HepG2 (cell line): ENCODE results near the gene FITM1. TPM values are rescaled to one million over a fixed set of nuclear protein-coding genes. Genes with fewer than 3 reads are reported as not detected.

Source experiments
- CBX5 ChIP-seq: sonication (generic); formaldehyde crosslinking; IDR thresholded peaks from 2 replicates; pipeline ENCODE4 v1.4.0; 2020; ENCODE audit warnings: missing genetic modification reagents, borderline replicate concordance
- RFXANK ChIP-seq: IDR thresholded peaks from 2 replicates; pipeline ENCODE4 v1.6.1; 2016
- SETDB1 ChIP-seq: sonication (generic); formaldehyde crosslinking; IDR thresholded peaks from 2 replicates; pipeline ENCODE4 v1.5.1; 2020; ENCODE audit warnings: missing genetic modification reagents, mild to moderate bottlenecking, borderline replicate concordance
- SKI ChIP-seq: fragments of 450-650 bp; IDR thresholded peaks from one replicate; pipeline ENCODE4 v1.6.1; 2018; ENCODE audit warnings: mild to moderate bottlenecking; ENCODE audit not compliant: partially characterized antibody
- ZKSCAN5 ChIP-seq: sonication (generic); formaldehyde crosslinking; IDR thresholded peaks from 2 replicates; pipeline ENCODE4 v1.5.1; 2020; ENCODE audit warnings: mild to moderate bottlenecking, missing genetic modification reagents
- ZNF556 ChIP-seq: sonication (generic); formaldehyde crosslinking; IDR thresholded peaks from 2 replicates; pipeline ENCODE4 v1.4.0; 2020; ENCODE audit warnings: mild to moderate bottlenecking, missing genetic modification reagents, borderline replicate concordance
- ZNF83 ChIP-seq: sonication (generic); formaldehyde crosslinking; IDR thresholded peaks from 2 replicates; pipeline ENCODE4 v1.4.0; 2020; ENCODE audit warnings: missing genetic modification reagents, mild to moderate bottlenecking, borderline replicate concordance
- polyA plus RNA-seq, 8 experiments: library from polyadenylated mRNA; depleted of rRNA in 3 of 8; stranded (reverse) in 7 of 8; unstranded in 1 of 8; fragments of >200 nt; fragmentation: Illumina TruSeq in 4 of 8; extraction: Trizol in 4 of 8; gene quantifications; 2 replicates each; pipeline versions ENCODE4 v1.2.1 to v1.2.3, GENCODE V29; 2011 to 2016; ENCODE audit warnings: low read depth in 4 of 8, missing spikeins in 1 of 8, mixed read lengths in 1 of 8; ENCODE audit not compliant: insufficient read depth in 1 of 8
- total RNA-seq, 5 experiments: library from RNA; depleted of rRNA; stranded (reverse); fragments of >200 nt; fragmentation: Illumina TruSeq; extraction: Trizol; gene quantifications; 2 replicates each; pipeline ENCODE4 v1.2.3, GENCODE V29; 2016; ENCODE audit warnings: low read depth in 1 of 5
- TF ChIP-seq, protein P1 (sequence below): sonication (generic); formaldehyde crosslinking; IDR thresholded peaks from 2 replicates; pipeline ENCODE4 v1.5.1; 2020; ENCODE audit warnings: mild to moderate bottlenecking, moderate library complexity, missing genetic modification reagents
- TF ChIP-seq, protein P2 (sequence below): sonication (generic); formaldehyde crosslinking; IDR thresholded peaks from 2 replicates; pipeline ENCODE4 v1.5.1; 2020; ENCODE audit warnings: mild to moderate bottlenecking, missing genetic modification reagents, moderate library complexity
- TF ChIP-seq, protein P3 (sequence below): IDR thresholded peaks from 2 replicates; pipeline ENCODE4 v1.6.1; 2016; ENCODE audit warnings: mild to moderate bottlenecking
- TF ChIP-seq, protein P4 (sequence below): sonication (generic); formaldehyde crosslinking; IDR thresholded peaks from 2 replicates; pipeline ENCODE4 v1.4.0; 2020; ENCODE audit warnings: mild to moderate bottlenecking, missing genetic modification reagents
- TF ChIP-seq, protein P5 (sequence below): fragments of 450-650 bp; IDR thresholded peaks from 2 replicates; pipeline ENCODE4 v1.6.1; 2017; ENCODE audit warnings: mild to moderate bottlenecking
- TF ChIP-seq, protein P6 (sequence below): conservative IDR thresholded peaks from 2 replicates; pipeline ENCODE4 v1.6.1; 2018; ENCODE audit warnings: missing genetic modification reagents
- TF ChIP-seq, protein P7 (sequence below): sonication (generic); formaldehyde crosslinking; IDR thresholded peaks from 2 replicates; pipeline ENCODE4 v1.4.0; 2020; ENCODE audit warnings: missing genetic modification reagents, borderline replicate concordance

Gene FITM1
- total and polyA plus RNA-seq, 2 of the 13 experiments (the other 11 are each of a cell fraction or from before 2014, with no cell fraction given): 2.7 to 5.8 TPM

DNA sequence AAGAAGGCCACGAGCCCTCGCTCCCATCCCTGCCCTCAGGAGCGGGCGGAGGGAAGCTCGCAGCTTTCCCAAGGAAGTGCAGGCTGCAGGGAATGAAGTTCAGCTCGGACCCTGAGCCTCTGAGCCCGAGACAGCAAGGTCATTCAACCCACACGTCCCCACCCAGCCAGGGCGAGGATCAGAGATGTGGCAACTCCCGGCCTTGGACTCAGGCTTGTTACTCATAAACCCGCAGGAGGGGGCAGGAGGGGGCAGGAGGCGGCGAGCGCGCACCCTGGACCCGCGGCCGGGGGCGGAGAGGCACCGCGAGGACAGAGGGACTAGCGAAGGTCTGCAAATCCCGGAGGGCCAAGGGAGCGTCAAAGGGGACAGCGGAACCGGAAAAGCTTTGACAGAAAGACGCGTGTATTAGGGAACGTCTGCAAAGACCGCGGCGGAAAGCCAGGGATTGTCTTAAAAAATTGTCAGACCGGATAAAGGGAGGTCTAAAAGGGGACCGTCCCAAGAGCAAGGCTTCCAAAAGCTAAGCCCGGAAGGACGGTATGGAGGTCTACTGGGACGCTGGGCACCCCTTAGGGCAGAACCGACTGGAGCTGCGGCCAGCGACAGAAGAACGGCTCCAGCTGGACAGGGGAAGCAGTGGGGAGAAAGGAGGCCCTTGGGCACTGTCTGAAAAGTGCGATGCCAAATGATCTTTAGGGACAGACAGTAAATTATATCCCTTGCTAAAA lies 16.5 kb upstream of the FITM1 start (continued):
- TF ChIP-seq ZNF83 (CRISPR knock-in tag) (no peak; the same call in none of the 2 replicates), RFXANK (peak; percentile 95), ZNF556 (CRISPR knock-in tag) (peak; percentile 100), ZKSCAN5 (0 out of 2 replicates have a peak, but pooled peaks have one; percentile 12), SETDB1 (CRISPR knock-in tag) (no peak), SKI (peak; percentile 97), CBX5 (CRISPR knock-in tag) (peak; percentile 99)
- TF ChIP-seq, protein P1, sequence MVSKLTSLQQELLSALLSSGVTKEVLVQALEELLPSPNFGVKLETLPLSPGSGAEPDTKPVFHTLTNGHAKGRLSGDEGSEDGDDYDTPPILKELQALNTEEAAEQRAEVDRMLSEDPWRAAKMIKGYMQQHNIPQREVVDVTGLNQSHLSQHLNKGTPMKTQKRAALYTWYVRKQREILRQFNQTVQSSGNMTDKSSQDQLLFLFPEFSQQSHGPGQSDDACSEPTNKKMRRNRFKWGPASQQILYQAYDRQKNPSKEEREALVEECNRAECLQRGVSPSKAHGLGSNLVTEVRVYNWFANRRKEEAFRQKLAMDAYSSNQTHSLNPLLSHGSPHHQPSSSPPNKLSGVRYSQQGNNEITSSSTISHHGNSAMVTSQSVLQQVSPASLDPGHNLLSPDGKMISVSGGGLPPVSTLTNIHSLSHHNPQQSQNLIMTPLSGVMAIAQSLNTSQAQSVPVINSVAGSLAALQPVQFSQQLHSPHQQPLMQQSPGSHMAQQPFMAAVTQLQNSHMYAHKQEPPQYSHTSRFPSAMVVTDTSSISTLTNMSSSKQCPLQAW (CRISPR knock-in tag): peak; percentile 100
- TF ChIP-seq, protein P2, sequence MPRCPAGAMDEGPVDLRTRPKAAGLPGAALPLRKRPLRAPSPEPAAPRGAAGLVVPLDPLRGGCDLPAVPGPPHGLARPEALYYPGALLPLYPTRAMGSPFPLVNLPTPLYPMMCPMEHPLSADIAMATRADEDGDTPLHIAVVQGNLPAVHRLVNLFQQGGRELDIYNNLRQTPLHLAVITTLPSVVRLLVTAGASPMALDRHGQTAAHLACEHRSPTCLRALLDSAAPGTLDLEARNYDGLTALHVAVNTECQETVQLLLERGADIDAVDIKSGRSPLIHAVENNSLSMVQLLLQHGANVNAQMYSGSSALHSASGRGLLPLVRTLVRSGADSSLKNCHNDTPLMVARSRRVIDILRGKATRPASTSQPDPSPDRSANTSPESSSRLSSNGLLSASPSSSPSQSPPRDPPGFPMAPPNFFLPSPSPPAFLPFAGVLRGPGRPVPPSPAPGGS: peak; percentile 63
- TF ChIP-seq, protein P3, sequence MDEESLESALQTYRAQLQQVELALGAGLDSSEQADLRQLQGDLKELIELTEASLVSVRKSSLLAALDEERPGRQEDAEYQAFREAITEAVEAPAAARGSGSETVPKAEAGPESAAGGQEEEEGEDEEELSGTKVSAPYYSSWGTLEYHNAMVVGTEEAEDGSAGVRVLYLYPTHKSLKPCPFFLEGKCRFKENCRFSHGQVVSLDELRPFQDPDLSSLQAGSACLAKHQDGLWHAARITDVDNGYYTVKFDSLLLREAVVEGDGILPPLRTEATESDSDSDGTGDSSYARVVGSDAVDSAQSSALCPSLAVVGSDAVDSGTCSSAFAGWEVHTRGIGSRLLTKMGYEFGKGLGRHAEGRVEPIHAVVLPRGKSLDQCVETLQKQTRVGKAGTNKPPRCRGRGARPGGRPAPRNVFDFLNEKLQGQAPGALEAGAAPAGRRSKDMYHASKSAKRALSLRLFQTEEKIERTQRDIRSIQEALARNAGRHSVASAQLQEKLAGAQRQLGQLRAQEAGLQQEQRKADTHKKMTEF: peak; percentile 99
- TF ChIP-seq, protein P4, sequence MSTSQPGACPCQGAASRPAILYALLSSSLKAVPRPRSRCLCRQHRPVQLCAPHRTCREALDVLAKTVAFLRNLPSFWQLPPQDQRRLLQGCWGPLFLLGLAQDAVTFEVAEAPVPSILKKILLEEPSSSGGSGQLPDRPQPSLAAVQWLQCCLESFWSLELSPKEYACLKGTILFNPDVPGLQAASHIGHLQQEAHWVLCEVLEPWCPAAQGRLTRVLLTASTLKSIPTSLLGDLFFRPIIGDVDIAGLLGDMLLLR (CRISPR knock-in tag): peak; percentile 94; the same call in 1 of the 2 replicates
- TF ChIP-seq, protein P5, sequence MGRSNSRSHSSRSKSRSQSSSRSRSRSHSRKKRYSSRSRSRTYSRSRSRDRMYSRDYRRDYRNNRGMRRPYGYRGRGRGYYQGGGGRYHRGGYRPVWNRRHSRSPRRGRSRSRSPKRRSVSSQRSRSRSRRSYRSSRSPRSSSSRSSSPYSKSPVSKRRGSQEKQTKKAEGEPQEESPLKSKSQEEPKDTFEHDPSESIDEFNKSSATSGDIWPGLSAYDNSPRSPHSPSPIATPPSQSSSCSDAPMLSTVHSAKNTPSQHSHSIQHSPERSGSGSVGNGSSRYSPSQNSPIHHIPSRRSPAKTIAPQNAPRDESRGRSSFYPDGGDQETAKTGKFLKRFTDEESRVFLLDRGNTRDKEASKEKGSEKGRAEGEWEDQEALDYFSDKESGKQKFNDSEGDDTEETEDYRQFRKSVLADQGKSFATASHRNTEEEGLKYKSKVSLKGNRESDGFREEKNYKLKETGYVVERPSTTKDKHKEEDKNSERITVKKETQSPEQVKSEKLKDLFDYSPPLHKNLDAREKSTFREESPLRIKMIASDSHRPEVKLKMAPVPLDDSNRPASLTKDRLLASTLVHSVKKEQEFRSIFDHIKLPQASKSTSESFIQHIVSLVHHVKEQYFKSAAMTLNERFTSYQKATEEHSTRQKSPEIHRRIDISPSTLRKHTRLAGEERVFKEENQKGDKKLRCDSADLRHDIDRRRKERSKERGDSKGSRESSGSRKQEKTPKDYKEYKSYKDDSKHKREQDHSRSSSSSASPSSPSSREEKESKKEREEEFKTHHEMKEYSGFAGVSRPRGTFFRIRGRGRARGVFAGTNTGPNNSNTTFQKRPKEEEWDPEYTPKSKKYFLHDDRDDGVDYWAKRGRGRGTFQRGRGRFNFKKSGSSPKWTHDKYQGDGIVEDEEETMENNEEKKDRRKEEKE: no peak
- TF ChIP-seq, protein P6, sequence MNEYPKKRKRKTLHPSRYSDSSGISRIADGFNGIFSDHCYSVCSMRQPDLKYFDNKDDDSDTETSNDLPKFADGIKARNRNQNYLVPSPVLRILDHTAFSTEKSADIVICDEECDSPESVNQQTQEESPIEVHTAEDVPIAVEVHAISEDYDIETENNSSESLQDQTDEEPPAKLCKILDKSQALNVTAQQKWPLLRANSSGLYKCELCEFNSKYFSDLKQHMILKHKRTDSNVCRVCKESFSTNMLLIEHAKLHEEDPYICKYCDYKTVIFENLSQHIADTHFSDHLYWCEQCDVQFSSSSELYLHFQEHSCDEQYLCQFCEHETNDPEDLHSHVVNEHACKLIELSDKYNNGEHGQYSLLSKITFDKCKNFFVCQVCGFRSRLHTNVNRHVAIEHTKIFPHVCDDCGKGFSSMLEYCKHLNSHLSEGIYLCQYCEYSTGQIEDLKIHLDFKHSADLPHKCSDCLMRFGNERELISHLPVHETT: peak; percentile 97; the same call in 1 of the 2 replicates
- TF ChIP-seq, protein P7, sequence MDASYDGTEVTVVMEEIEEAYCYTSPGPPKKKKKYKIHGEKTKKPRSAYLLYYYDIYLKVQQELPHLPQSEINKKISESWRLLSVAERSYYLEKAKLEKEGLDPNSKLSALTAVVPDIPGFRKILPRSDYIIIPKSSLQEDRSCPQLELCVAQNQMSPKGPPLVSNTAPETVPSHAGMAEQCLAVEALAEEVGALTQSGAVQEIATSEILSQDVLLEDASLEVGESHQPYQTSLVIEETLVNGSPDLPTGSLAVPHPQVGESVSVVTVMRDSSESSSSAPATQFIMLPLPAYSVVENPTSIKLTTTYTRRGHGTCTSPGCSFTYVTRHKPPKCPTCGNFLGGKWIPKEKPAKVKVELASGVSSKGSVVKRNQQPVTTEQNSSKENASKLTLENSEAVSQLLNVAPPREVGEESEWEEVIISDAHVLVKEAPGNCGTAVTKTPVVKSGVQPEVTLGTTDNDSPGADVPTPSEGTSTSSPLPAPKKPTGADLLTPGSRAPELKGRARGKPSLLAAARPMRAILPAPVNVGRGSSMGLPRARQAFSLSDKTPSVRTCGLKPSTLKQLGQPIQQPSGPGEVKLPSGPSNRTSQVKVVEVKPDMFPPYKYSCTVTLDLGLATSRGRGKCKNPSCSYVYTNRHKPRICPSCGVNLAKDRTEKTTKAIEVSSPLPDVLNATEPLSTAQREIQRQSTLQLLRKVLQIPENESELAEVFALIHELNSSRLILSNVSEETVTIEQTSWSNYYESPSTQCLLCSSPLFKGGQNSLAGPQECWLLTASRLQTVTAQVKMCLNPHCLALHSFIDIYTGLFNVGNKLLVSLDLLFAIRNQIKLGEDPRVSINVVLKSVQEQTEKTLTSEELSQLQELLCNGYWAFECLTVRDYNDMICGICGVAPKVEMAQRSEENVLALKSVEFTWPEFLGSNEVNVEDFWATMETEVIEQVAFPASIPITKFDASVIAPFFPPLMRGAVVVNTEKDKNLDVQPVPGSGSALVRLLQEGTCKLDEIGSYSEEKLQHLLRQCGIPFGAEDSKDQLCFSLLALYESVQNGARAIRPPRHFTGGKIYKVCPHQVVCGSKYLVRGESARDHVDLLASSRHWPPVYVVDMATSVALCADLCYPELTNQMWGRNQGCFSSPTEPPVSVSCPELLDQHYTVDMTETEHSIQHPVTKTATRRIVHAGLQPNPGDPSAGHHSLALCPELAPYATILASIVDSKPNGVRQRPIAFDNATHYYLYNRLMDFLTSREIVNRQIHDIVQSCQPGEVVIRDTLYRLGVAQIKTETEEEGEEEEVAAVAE (CRISPR knock-in tag): peak; percentile 97
